ENCODE data around the gene ST6GALNAC3.

ST6GALNAC3 gene

DNA sequence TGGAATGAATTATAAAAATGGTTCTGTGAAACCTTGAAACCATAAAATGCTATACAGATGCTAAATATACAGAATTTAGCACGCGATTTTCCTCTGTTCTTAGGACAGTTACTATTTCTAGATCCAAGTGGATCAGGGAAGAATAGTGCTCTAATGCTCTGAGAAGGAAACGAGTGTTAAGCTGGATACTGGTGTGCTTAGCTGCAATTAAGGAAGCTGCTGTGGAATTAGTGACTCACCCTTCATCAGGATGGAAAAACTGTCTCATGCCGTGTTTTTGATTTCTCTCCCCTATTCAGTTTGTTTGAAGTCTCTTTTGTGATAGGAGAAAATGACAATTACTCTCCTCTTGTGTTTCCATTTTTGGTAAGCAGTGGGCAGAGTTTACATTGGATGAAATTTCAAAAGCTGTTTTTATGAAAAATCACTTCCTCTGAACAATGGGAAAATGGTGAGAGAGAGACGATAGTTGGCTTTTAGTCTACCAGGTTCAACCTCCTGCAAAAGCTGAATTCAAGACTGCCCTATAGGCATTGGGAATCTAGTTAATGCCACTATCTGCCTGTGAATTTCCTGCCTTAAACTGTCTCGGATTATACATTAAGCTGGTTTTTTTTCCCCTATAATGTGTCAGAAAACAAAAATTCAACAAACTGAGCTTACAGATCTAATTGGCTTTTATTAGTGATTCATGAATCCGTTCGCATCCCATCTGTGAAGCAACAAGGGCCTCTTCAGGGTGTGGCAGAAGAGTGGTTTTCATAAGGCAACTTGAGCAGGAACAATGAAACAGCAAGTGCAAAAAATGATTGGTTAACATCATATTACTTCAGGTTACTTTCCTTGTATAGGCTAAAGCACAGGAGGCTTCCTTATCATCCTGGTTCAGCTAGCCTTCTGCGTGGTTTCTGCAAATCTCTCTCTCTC, 179.8 kb downstream of the ST6GALNAC3 start:
- DNase-seq, result no peak

DNA sequence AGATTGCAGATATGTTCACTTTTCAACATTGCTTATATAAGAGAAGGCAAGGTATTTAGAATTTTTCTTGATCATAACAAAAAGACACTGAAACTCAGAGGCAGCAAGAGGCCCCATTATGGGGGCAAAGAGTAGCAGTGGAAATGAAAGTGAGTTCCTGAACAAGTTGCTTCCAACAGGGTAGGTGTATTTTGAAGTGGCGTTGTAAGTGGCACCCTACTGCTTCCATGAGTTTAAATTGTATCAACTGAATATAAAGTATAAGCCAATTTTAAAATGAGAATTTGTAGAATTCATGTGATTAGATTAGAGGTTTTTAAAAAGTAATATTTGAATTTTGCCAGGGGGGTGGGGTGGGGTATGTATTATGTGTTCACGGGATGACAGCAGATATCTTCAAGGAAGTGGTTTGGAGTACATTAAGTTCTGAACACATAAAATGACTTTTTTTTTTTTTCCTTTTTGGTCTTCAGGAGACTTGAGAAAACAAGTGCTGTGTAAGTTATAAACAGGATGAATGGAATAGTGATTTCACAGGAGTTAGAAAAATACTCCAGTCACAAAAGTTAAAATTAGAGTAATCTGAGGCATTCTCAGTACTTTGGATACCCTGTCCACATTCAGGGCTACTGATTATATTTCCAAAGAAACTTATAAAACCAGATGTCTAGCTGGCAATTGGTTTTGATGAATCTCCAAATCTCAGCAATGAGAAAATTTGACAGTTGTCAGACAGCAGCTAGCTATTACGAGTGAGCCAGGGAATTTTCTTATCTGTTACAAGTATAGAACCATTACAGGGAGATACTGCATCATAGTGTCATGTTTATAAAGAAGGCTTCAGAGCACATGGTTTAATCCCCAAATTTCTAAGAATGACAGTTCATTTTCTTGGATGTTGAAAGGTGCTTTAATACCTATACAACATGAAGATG, 182.0 kb downstream of the ST6GALNAC3 start:
- no peak for DNase-seq

DNA sequence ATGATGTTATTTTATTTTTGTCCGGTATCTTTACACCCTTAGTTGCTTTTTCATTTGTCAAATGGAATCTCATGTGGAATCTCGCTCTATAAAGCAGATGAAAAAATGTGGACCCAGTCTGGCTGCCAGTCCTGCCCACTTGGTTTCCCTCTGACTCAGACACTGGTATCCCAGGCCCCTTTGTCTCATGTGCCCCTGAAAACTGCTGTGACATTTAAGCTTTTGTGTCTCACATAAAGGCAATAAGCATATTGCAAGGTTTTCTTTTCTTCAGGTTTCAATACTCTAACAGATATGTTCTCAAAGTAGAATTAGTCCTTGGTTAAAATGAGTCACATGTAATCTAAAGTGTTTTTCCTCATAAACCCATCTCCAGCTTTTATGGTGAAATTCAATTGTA, 183.3 kb downstream of the ST6GALNAC3 start:
- no peak for DNase-seq

DNA sequence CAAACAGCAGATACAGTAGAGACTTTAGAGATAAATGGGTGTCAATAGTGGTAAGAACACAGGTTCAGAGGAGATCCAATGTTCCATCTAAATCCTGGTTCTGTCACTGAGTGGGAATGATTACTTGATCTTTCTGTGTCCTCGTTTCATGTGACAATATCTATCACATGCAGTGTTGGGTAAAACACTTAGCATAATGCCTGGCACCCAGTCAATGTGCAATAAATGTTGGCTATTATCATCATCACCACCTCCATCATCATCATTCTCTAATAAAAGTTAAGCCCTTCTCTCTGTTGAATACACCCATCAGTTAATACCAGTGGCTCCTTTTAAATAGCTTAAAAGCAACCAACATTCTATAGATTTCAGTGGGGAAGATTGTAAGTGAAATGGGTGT, 184.7 kb downstream of the ST6GALNAC3 start:
- DNase-seq, result no peak

GRCh38 chr1:76260279-76260678, 185.7 kb downstream of the ST6GALNAC3 start:
- DNase-seq, result no peak

DNA sequence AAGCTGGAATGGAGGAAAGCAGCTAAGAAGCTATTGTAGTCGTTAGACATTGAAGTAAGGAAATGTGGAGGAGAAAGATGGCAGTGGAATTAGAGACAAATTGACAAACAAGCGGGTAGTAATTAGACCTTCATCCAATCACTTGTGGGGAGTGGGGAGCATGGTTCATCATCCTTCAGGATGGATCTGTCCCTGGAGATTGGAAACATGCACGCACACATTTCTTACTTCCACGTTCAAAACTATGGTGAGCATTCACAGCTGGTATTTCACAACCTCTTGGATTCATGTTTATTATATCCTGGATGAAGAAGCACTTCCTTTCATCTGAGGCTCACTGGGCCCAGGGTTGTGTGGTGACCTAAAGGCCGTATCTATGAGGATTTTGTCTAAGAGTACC, 188.1 kb downstream of the ST6GALNAC3 start:
- no peak for DNase-seq

GRCh38 chr1:76264642-76265041, 190.1 kb downstream of the ST6GALNAC3 start:
- no peak for DNase-seq

DNA sequence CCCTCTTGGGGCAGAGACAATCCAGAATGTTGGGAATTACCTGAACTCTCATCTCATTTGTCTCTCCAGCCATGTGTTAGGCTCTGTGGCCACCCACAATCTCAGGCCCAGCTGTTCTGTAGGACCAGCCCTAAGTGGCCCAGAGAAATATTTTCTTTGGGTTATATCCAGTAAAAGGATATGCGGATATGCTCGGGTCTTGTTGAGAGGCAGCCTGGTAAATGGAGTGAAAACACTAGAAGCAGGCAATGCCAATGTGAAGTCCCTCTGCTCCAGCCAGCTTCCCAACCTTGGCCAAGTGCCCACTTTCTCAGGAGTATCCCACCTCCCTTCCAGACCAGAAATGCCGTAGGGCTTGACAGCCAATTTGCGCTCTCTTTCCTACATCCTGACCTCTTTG, 192.2 kb downstream of the ST6GALNAC3 start:
- DNase-seq, result no peak

- DNase-seq, result peak in 1 of 2 donors; percentile 51
Observed at GRCh38 chr1:76267631-76268030, 193.1 kb downstream of the ST6GALNAC3 start.

GRCh38 chr1:76268341-76268740, 193.8 kb downstream of the ST6GALNAC3 start:
- DNase-seq, result no peak

DNA sequence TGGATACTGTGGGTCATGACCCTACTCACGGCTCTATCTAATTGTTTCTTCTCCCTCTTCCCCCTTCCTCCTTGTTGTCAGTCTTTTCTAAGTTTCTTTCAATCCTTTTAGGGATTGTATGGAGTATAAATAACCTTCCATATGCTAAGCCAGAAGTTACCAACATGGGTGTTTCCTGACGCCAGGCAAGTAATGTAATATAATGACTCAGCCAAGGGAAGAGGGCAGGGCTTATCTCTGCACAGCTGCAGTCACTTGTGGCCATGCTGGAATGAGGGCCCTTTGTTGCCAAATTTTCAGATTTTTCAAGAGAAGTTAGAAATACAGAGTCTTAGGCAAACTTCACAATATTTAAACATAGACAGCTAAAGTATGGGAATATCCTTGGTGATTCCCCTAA, 194.6 kb downstream of the ST6GALNAC3 start:
- DNase-seq, result no peak

DNA sequence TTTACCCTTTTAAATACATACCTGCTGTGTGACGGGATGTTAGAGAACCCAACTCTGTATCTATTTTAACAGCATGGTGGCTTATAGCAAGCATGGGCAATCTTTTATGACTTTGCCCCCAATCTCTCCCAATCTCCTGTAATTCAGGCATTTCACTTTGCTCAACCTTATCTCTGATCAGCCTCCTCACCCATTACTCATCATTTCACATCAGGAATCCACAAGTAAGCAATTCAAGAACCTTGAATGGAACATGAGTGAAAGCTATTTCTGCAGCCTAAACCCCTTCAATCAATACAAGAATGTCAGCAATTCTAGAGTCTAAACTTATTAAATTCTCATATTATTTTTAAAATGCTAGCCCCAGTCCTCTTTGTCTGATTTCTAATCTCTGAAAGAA, 199.8 kb downstream of the ST6GALNAC3 start:
- DNase-seq, result no peak

GRCh38 chr1:76274718-76275117, 200.2 kb downstream of the ST6GALNAC3 start:
- no peak for DNase-seq

GRCh38 chr1:76278711-76279100, 204.2 kb downstream of the ST6GALNAC3 start:
- no peak for DNase-seq

DNA sequence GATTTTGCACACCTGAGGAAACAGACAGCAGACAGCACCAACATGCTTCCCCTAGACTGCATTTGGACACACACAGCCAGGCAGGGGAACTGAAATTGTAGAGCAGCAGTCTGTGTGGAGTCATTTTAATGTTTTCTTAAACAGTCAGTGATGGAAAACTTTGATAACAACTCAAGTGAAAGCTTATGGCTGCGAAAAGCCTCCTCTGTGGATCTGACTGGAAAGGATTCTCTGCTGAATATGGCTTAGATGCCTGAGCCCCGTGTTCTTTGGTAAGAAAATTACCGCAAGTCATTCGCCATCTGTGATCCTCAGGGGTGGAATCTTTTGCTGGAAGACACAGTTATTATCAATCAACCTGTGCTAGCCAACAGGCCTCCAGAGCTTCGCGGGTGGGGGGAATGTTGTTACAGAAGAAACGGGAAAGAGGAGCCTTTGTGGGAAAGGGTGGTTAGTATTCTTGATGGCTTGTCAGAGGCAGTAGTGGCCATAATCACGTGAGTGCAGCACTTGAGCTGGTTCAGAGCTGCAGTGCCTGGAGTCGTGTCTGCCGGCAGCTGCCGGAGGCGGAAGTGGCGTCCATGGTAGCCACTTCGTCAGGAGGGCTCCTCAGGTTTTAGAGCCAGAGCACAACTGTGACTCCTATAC, 204.7 kb downstream of the ST6GALNAC3 start:
- no peak for DNase-seq

GRCh38 chr1:76281306-76281705, 206.8 kb downstream of the ST6GALNAC3 start:
- DNase-seq, result no peak

- DNase-seq, result no peak
Observed at GRCh38 chr1:76284842-76285241, 210.3 kb downstream of the ST6GALNAC3 start.

DNA sequence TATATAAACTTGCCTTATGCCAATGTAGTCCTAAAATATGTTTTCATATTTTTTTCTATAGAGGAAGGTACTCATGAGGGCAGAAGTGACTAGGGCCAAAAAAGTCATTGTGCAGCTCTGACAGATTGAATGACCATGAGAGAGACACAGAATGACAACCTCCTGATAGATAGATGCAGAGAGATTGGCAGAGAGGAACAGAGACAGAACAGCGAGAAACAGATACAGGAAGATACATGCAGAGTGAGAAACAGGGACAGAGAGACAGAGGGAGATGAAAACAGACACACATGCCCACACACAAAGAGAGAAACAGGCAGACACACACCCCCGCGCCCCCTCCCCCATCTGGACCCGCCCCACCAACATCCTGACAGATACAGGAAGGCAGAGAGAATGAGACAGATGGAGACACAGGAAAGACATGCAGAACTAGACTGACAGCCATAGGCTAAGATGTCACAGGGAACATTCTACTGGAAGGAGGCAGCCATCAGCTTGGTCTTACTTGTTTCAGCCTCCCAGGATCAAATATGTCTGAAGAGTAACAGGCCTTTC, 211.1 kb downstream of the ST6GALNAC3 start:
- no peak for DNase-seq

GRCh38 chr1:76287917-76288316, 213.4 kb downstream of the ST6GALNAC3 start:
- DNase-seq, result no peak

DNA sequence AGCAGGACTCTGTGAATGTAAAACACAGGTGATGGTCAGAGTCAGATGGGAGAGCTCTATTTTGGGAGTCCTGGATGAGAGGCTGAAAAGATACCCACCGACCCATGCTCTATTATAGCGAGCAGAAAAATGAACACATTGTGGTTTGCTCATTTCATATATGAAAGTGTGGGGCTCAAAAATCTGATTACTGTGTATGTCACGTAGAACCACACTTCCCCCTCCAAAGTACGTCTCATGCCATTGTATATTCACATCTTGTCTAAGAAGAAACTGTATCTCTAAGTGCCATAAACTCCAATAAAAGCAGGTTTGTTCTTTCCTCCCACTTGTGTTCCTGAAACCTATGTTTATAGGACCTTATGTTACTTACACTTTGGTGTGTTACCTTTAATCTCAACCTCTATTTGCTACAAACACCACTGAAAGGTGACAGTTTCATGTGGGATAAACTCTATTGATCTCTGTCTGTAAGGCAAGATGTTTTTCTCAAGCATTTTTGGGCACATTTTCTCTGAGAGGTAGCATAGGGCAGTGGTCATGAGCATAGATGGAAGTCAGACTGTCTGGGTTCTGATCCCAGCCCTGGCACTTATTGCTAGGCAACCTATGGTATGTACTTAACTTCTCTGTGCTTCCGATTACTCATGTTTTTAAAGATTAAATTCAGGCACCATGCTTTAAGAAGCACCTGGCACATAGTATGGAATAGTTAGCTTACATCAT, 214.4 kb downstream of the ST6GALNAC3 start:
- no peak for DNase-seq

- DNase-seq, result no peak
Observed at GRCh38 chr1:76289692-76290091, 215.1 kb downstream of the ST6GALNAC3 start.

DNA sequence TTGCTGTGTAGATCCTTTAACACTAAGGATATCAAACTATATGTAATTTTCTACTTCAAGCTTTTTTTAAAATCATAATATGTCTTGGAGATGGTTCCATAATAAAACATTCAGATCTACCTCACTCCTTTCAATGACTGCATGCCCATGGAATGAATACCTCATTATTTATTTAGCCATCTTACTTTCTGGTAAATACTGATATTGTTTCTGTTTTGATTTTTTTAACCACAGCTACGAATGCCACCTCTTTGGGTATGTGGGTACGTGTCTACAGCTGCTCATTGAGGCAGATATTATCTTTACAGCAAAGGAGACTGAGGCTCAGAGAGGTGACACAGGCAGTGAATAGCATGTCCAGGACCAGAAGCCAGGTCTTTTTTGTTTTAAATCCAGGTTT, 215.7 kb downstream of the ST6GALNAC3 start:
- no peak for DNase-seq

Data from CD4-positive, alpha-beta T cell treated with Interleukin-4 for 1 hour (primary cell).